Keratinocyte (primary cell): ENCODE measurements around the gene KIF21B. TPM values are rescaled to one million over a fixed set of nuclear protein-coding genes. Genes with fewer than 3 reads are reported as not detected.

Experiments used
- DNase-seq: peaks from one replicate; pipeline ENCODE4 v3.0.0-alpha.2; 2011; ENCODE audit warnings: low read depth, missing footprints, low spot score
- FAIRE-seq: peaks from 2 replicates; lab custom pipeline; 2011; peaks lifted over from hg19 to GRCh38; lab: Jason Lieb, UNC
- H2AFZ ChIP-seq: 2 replicates; pipeline ENCODE4 v1.6.0; 2012; ENCODE audit warnings: low read length, control low read depth, inconsistent platforms; ENCODE audit not compliant: control insufficient read depth
- H3K27ac ChIP-seq: 2 replicates; pipeline ENCODE4 v1.5.1; 2011; ENCODE audit warnings: low read length; ENCODE audit not compliant: control insufficient read depth, insufficient read depth
- H3K27me3 ChIP-seq: 3 replicates; pipeline ENCODE4 v1.6.0; 2011; ENCODE audit warnings: low read length; ENCODE audit not compliant: control insufficient read depth, insufficient read depth; ENCODE audit errors: extremely low read depth
- H3K36me3 ChIP-seq, 2 experiments: 2 replicates in 1 of 2; 3 replicates in 1 of 2; pipeline ENCODE4 v1.5.1; 2011; ENCODE audit warnings: low read length in 2 of 2, mild to moderate bottlenecking in 1 of 2; ENCODE audit not compliant: control insufficient read depth in 2 of 2, insufficient read depth in 2 of 2; ENCODE audit errors: extremely low read depth in 1 of 2
- H3K4me1 ChIP-seq: 3 replicates; pipeline ENCODE4 v1.5.1; 2011; ENCODE audit warnings: low read length; ENCODE audit not compliant: control insufficient read depth, insufficient read depth; ENCODE audit errors: extremely low read depth
- H3K4me2 ChIP-seq: 3 replicates; pipeline ENCODE4 v1.6.0; 2011; ENCODE audit warnings: low read depth, low read length; ENCODE audit not compliant: control insufficient read depth, insufficient read depth; ENCODE audit errors: extremely low read depth
- H3K4me3 ChIP-seq, 3 experiments: fragments of 200-600 bp in 1 of 3; sonication (generic) in 1 of 3; 2 replicates in 2 of 3; 3 replicates in 1 of 3; pipeline ENCODE4 v1.5.1; 2011 to 2016; ENCODE audit warnings: low read length in 3 of 3, mild to moderate bottlenecking in 3 of 3, control low read depth in 2 of 3, inconsistent platforms in 1 of 3, low read depth in 1 of 3, mixed read lengths in 1 of 3, mixed run types in 1 of 3, moderate library complexity in 1 of 3; ENCODE audit not compliant: control insufficient read depth in 2 of 3, insufficient read depth in 2 of 3; ENCODE audit errors: extremely low read depth in 1 of 3
- H3K79me2 ChIP-seq: 2 replicates; pipeline ENCODE4 v1.6.0; 2012; ENCODE audit warnings: low read length; ENCODE audit not compliant: control insufficient read depth, insufficient read depth
- H3K9ac ChIP-seq: 3 replicates; pipeline ENCODE4 v1.6.0; 2011; ENCODE audit warnings: low read length; ENCODE audit not compliant: control insufficient read depth, insufficient read depth; ENCODE audit errors: extremely low read depth
- H3K9me1 ChIP-seq: 3 replicates; pipeline ENCODE4 v1.6.0; 2011; ENCODE audit warnings: low read length; ENCODE audit not compliant: control insufficient read depth, insufficient read depth; ENCODE audit errors: extremely low read depth
- H3K9me3 ChIP-seq: 2 replicates; pipeline ENCODE4 v1.5.1; 2012; ENCODE audit warnings: low read depth, low read length; ENCODE audit not compliant: control insufficient read depth
- H4K20me1 ChIP-seq: 3 replicates; pipeline ENCODE4 v1.6.0; 2011; ENCODE audit warnings: low read length; ENCODE audit not compliant: control insufficient read depth, insufficient read depth; ENCODE audit errors: extremely low read depth
- CTCF ChIP-seq, 3 experiments: IDR thresholded peaks in 1 of 3; conservative IDR thresholded peaks in 1 of 3; optimal IDR thresholded peaks in 1 of 3; 2 replicates in 2 of 3; 3 replicates in 1 of 3; pipeline versions ENCODE3 to v1.5.1; 2011; ENCODE audit warnings: low read length in 3 of 3, mild to moderate bottlenecking in 3 of 3, moderate library complexity in 2 of 3, control low read depth in 1 of 3, inconsistent platforms in 1 of 3; ENCODE audit not compliant: insufficient read depth in 2 of 3; ENCODE audit errors: extremely low read depth in 1 of 3
- EZH2 ChIP-seq: IDR thresholded peaks from one replicate; pipeline ENCODE4 v1.6.1; 2012; ENCODE audit warnings: inconsistent platforms, mild to moderate bottlenecking, low read length, moderate library complexity
- dilution Hi-C: fragments of 300-500 bp; cut with MboI; formaldehyde crosslinking; loops from one replicate; pipeline ENCODE4 v1.7.0; 2020; ENCODE audit warnings: low sequenced_read_pairs; ENCODE audit not compliant: extremely low pct_ligation_motif_present
- polyA plus RNA-seq, 5 experiments: library from polyadenylated mRNA; depleted of rRNA in 3 of 5; stranded (reverse) in 3 of 5; stranded (forward) in 1 of 5; unstranded in 1 of 5; fragments of >200 nt; gene quantifications; 1 replicate in 1 of 5; 2 replicates in 3 of 5; 3 replicates in 1 of 5; pipeline versions ENCODE4 v1.2.1 to v1.2.3, GENCODE V29; 2011 to 2012; ENCODE audit warnings: missing spikeins in 2 of 5, low read depth in 1 of 5, low replicate concordance in 1 of 5

KIF21B gene
- polyA plus RNA-seq, 1 donor (not counting 4 experiments of a cell fraction or from before 2014, with no cell fraction given) = 0.17 TPM

- H3K4me1 ChIP-seq = no peaks in the 10 kb centered on the region
- H3K9me3 ChIP-seq = no peaks in the 10 kb centered on the region
- no peak overlapping the region for H3K4me2 ChIP-seq
- dilution Hi-C loops = no loop called here
- no peak overlapping the region for H3K9ac ChIP-seq
- no peak overlapping the region for H2AFZ ChIP-seq
- no peaks in the 10 kb centered on the region for H3K9me1 ChIP-seq
- peaks cover 48% of the 10 kb centered on the region for H3K27me3 ChIP-seq
- TF ChIP-seq CTCF (optimal IDR thresholded peaks at IDR 0.05 in 1 of 3, IDR thresholded peaks at IDR 0.05 in 1 of 3, conservative IDR thresholded peaks at IDR 0.05 in 1 of 3; ENCODE audit: extremely low read depth in 1 of 3, insufficient read depth in 2 of 3, low read length in 3 of 3) (no peak), EZH2 (no peak)
- no peak overlapping the region for H3K4me3 ChIP-seq
- H3K36me3 ChIP-seq = no peaks in the 10 kb centered on the region
- DNase-seq = no peak
- no peak overlapping the region for H3K27ac ChIP-seq
- H4K20me1 ChIP-seq = no peaks in the 10 kb centered on the region
- H3K79me2 ChIP-seq = no peaks in the 10 kb centered on the region
- no peak for FAIRE-seq
These were observed 25.8 kb upstream of the KIF21B start for GRCh38 chr1:201049248-201049831.

DNA sequence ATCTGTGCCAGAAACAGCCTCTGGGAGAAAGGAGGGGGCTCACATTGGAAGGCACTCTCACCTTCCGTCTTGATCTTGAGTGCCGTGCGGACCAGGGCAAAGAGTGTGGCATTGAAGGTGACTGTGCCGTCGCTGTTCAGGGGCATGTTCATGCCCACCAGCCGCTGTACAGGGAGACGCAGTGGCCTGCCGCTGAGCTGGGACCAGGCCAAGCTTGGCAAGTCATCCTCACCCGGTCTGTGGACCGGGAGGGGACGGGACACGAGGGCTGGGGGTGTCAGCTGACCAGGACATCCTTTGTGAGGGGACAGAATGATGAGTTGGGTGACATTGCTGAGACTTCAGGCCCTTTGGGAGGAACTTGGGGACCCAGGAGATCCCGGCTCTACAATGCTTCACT, 25.0 kb upstream of the KIF21B start:
- H4K20me1 ChIP-seq = no peaks in the 10 kb centered on the region
- no peak overlapping the region for H3K4me2 ChIP-seq
- H3K27me3 ChIP-seq = peaks cover 40% of the 10 kb centered on the region
- H3K9me1 ChIP-seq = no peaks in the 10 kb centered on the region
- DNase-seq (no peak), FAIRE-seq (no peak)
- H3K9me3 ChIP-seq = no peaks in the 10 kb centered on the region
- TF ChIP-seq EZH2 = no peak
- TF ChIP-seq CTCF (optimal IDR thresholded peaks at IDR 0.05 in 1 of 3, IDR thresholded peaks at IDR 0.05 in 1 of 3, conservative IDR thresholded peaks at IDR 0.05 in 1 of 3; ENCODE audit: extremely low read depth in 1 of 3, insufficient read depth in 2 of 3, low read length in 3 of 3) = no peak
- H3K79me2 ChIP-seq = no peaks in the 10 kb centered on the region
- H3K36me3 ChIP-seq = no peaks in the 10 kb centered on the region
- H3K27ac ChIP-seq = no peak overlapping the region
- dilution Hi-C loops = no loop called here
- no peak overlapping the region for H3K9ac ChIP-seq
- no peak overlapping the region for H3K4me3 ChIP-seq
- no peaks in the 10 kb centered on the region for H3K4me1 ChIP-seq
- no peak overlapping the region for H2AFZ ChIP-seq
